Breast epithelium (tissue), 3 donors: ENCODE data around the gene NDUFC2.

Experiments
- POLR2A ChIP-seq: fragments of 450-650 bp; IDR thresholded peaks from one replicate; pipeline ENCODE4 v1.6.1; 2016; ENCODE audit warnings: antibody characterized with exemption, mild to moderate bottlenecking, moderate library complexity
- TF ChIP-seq, protein P1 (sequence below), 3 donors: fragments of 450-650 bp; IDR thresholded peaks; one replicate each; pipeline ENCODE4 v1.5.1; 2016 to 2017; ENCODE audit warnings: antibody characterized with exemption in 3 of 3, mild to moderate bottlenecking in 3 of 3, moderate library complexity in 3 of 3

DNA sequence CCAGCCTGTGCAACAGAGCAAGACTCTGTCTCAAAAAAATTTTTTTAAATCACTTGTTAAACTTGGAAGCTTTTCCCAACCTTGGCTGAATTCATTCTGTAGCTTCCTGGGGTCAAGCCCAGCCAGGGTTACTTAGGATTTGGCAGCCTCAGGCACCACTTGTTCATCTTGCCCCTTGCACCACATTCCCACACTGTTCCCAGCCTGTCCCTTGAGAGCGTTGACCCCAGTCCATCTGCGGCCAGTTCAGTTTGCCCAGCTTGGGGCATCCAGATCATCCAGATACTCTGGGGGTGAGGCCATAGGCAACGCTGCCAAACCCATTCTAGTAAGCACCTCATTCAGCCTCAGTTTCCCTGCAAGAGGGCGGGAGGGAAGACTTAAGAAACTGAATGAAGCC, 24.7 kb downstream of the NDUFC2 start:
- no peak for TF ChIP-seq POLR2A
- TF ChIP-seq, protein P1, sequence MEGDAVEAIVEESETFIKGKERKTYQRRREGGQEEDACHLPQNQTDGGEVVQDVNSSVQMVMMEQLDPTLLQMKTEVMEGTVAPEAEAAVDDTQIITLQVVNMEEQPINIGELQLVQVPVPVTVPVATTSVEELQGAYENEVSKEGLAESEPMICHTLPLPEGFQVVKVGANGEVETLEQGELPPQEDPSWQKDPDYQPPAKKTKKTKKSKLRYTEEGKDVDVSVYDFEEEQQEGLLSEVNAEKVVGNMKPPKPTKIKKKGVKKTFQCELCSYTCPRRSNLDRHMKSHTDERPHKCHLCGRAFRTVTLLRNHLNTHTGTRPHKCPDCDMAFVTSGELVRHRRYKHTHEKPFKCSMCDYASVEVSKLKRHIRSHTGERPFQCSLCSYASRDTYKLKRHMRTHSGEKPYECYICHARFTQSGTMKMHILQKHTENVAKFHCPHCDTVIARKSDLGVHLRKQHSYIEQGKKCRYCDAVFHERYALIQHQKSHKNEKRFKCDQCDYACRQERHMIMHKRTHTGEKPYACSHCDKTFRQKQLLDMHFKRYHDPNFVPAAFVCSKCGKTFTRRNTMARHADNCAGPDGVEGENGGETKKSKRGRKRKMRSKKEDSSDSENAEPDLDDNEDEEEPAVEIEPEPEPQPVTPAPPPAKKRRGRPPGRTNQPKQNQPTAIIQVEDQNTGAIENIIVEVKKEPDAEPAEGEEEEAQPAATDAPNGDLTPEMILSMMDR (IDR thresholded peaks at IDR 0.05): no peak
